ENCODE measurements around the gene ALS2.
"Not testable (repeated sequence)": the region's sequence is repeated elsewhere in the genome, so short reads cannot be mapped to it uniquely, and the experiment has no call there.

The ALS2 gene

DNA sequence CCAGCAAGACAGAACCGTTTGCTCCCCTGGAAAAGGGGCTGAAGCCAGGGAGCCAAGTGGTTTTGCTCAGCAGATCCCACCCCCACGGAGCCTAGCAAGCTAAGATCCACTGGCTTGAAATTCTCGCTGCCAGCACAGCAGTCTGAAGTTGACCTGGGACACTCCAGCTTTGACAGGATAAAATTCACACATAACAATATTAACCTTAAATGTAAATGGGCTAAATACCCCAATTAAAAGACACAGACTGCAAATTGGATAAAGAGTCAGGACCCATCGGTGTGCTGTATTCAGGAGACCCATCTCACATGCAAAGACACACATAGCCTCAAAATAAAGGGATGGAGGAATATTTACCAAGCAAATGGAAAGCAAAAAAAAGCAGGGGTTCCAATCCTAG lies 109.5 kb downstream of the ALS2 start:
- H3K36me3 ChIP-seq (ENCODE audit: control insufficient read depth in 5 of 5, insufficient read depth in 5 of 5, low read length in 5 of 5); H3K9me3 ChIP-seq (ENCODE audit: control insufficient read depth in 5 of 5, low read length in 5 of 5): not testable (repeated sequence)

DNA sequence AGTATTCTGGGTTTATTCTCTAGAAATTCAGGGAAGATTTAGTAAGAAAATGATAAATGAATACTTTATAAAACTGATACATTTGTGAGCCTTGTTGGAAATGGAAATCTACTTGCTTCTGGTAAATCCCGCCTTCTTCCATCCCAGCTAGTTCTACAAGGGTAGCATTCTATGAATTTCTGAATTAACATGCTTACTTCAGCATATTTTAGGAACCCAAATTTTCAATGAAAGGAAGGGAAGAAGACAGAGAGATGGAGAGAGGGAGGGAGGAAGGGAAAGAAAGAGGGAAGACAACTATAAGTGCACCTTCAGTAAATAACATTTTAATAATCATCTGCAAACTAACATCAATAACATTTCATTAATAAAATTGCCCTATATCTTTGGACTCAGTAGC lies 110.9 kb downstream of the ALS2 start:
- Histone ChIP-seq H3K27me3 (ENCODE audit: control insufficient read depth in 5 of 5, insufficient read depth in 4 of 5, low read length in 5 of 5) (no peaks in the 10 kb centered on the region), H3K36me3 (ENCODE audit: control insufficient read depth in 5 of 5, insufficient read depth in 5 of 5, low read length in 5 of 5) (no peaks in the 10 kb centered on the region), H3K9me3 (ENCODE audit: control insufficient read depth in 5 of 5, low read length in 5 of 5) (no peaks in the 10 kb centered on the region)

More for the DNA sequence above, 109.5 kb downstream of the ALS2 start:
- not testable (repeated sequence) for H3K27ac ChIP-seq (ENCODE audit: low read depth, low read length); H3K9ac ChIP-seq (ENCODE audit: low read length in 5 of 5); H3K4me3 ChIP-seq (ENCODE audit: low read depth in 1 of 5, low read length in 5 of 5); H3K27me3 ChIP-seq (ENCODE audit: control insufficient read depth in 5 of 5, insufficient read depth in 4 of 5, low read length in 5 of 5); H3K4me1 ChIP-seq (ENCODE audit: control insufficient read depth in 5 of 5, insufficient read depth in 5 of 5, low read length in 5 of 5)

DNA sequence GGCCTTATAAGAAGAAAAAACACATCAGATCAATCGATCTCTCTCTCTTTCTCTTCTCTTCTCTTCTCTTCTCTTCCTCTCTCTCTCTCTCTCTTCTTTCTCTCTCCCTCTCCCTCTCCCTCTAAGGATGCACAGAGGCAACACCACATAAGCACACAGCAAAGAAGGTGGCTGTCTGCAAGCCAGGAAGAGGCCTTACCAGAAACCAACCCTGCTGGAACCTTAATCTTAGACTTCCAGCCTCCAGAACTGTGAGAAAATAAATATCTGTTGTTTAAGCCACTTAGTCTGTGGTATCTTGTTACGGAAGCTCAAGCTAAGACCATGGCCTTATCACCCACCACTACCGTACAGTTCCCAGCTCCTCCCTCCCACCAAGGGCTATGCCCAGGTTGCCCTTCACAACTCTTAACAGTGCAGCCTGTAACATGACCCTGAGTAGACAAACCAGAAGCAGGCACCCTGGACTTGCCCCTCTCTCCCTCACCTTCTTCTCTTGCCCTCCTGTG lies 112.3 kb downstream of the ALS2 start:
- Histone ChIP-seq H3K4me3 (ENCODE audit: low read depth in 1 of 5, low read length in 5 of 5) (no peak overlapping the region), H3K36me3 (ENCODE audit: control insufficient read depth in 5 of 5, insufficient read depth in 5 of 5, low read length in 5 of 5) (no peaks in the 10 kb centered on the region), H3K9ac (ENCODE audit: low read length in 5 of 5) (no peak overlapping the region), H3K27me3 (ENCODE audit: control insufficient read depth in 5 of 5, insufficient read depth in 4 of 5, low read length in 5 of 5) (no peaks in the 10 kb centered on the region), H3K9me3 (ENCODE audit: control insufficient read depth in 5 of 5, low read length in 5 of 5) (no peaks in the 10 kb centered on the region), H3K4me1 (ENCODE audit: control insufficient read depth in 5 of 5, insufficient read depth in 5 of 5, low read length in 5 of 5) (no peaks in the 10 kb centered on the region), H3K27ac (ENCODE audit: low read depth, low read length) (no peak overlapping the region)

More for the DNA sequence above, 110.9 kb downstream of the ALS2 start:
- no peaks in the 10 kb centered on the region for H3K4me1 ChIP-seq (ENCODE audit: control insufficient read depth in 5 of 5, insufficient read depth in 5 of 5, low read length in 5 of 5)
- no peak overlapping the region for H3K4me3 ChIP-seq (ENCODE audit: low read depth in 1 of 5, low read length in 5 of 5)
- no peak overlapping the region for H3K27ac ChIP-seq (ENCODE audit: low read depth, low read length)
- H3K9ac ChIP-seq (ENCODE audit: low read length in 5 of 5) = no peak overlapping the region

DNA sequence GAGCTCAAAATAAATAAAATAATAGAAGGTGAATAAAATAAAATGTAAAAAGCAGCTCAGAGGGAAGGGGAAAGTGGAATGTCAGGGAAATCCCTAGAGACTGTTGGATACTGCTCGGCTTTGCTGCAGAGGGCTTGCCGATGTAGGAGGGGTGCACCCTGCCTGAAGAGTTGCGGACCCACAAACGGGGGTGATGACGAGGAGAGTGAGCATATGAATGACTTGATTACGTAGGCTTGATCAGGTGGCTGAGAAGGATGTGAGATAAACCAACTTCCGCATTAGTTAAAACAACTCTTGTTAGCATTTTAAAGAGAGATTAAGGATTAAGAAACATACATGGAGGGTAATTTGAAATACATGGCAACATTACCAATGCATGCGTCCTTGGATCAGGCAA lies 116.4 kb downstream of the ALS2 start:
- no peaks in the 10 kb centered on the region for H3K36me3 ChIP-seq (ENCODE audit: control insufficient read depth in 5 of 5, insufficient read depth in 5 of 5, low read length in 5 of 5)
- H3K9ac ChIP-seq (ENCODE audit: low read length in 5 of 5) = no peak overlapping the region
- H3K4me1 ChIP-seq (ENCODE audit: control insufficient read depth in 5 of 5, insufficient read depth in 5 of 5, low read length in 5 of 5) = peaks cover 0 to 4% (median 0%) of the 10 kb centered on the region in 5 donors
- H3K4me3 ChIP-seq (ENCODE audit: low read depth in 1 of 5, low read length in 5 of 5) = no peak overlapping the region
- H3K9me3 ChIP-seq (ENCODE audit: control insufficient read depth in 5 of 5, low read length in 5 of 5) = no peaks in the 10 kb centered on the region
- no peaks in the 10 kb centered on the region for H3K27me3 ChIP-seq (ENCODE audit: control insufficient read depth in 5 of 5, insufficient read depth in 4 of 5, low read length in 5 of 5)
- H3K27ac ChIP-seq (ENCODE audit: low read depth, low read length) = no peak overlapping the region

DNA sequence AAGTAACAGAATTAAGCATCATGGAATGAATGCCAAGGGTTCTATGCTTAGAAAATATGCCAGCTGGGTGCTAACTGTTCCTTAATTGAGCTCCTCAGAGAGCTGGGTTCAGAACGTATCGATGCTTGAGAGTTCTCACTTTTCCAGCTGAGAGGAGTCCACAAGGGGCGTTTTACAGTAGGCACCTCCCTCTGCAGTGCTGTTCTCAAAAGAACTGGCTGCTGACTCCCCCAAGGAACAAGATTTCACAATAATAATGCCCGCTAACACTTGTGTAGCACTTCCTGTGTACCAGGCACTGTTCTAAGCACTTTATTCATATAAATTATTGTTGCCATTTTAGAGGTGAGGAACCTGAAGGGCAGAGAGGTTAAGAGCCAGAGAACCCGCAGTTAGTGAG lies 119.4 kb downstream of the ALS2 start:
- Histone ChIP-seq H3K9me3 (ENCODE audit: control insufficient read depth in 5 of 5, low read length in 5 of 5) (no peaks in the 10 kb centered on the region), H3K27ac (ENCODE audit: low read depth, low read length) (no peak overlapping the region), H3K27me3 (ENCODE audit: control insufficient read depth in 5 of 5, insufficient read depth in 4 of 5, low read length in 5 of 5) (no peaks in the 10 kb centered on the region), H3K9ac (ENCODE audit: low read length in 5 of 5) (no peak overlapping the region), H3K4me3 (ENCODE audit: low read depth in 1 of 5, low read length in 5 of 5) (no peak overlapping the region), H3K4me1 (ENCODE audit: control insufficient read depth in 5 of 5, insufficient read depth in 5 of 5, low read length in 5 of 5) (peaks cover 0 to 4% (median 0%) of the 10 kb centered on the region in 5 donors), H3K36me3 (ENCODE audit: control insufficient read depth in 5 of 5, insufficient read depth in 5 of 5, low read length in 5 of 5) (no peaks in the 10 kb centered on the region)

DNA sequence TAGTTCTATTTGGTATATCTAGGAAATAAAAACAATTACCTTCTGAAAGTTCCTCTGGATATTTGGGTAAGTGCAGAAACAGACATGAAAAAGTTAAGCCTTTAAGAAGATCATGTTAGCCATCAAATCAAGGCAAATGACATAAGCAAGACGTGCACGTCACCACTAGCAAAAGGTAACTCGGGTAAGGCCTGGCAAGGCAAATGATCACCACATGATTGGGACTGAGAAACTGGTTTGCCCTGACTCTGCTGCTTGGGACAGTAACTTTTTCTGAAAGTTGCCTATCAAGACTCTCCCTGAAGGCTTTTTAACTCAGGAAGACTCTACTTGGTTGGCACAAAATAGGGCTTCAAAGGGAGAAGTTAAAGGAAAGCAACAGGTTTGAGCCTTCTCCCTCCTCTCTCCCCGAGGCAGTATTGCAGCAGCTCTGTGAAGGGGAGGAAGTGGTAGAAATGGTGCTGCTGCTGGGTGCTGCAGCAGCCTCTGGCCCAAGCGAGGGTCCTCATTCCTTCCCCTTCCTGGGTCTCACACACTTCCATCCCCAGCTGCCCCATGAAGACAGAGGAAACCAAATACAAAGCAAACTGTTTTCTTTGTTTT lies 120.3 kb downstream of the ALS2 start:
- Histone ChIP-seq H3K36me3 (ENCODE audit: control insufficient read depth in 5 of 5, insufficient read depth in 5 of 5, low read length in 5 of 5) (no peaks in the 10 kb centered on the region), H3K4me3 (ENCODE audit: low read depth in 1 of 5, low read length in 5 of 5) (no peak overlapping the region), H3K27me3 (ENCODE audit: control insufficient read depth in 5 of 5, insufficient read depth in 4 of 5, low read length in 5 of 5) (no peaks in the 10 kb centered on the region), H3K9me3 (ENCODE audit: control insufficient read depth in 5 of 5, low read length in 5 of 5) (no peaks in the 10 kb centered on the region), H3K27ac (ENCODE audit: low read depth, low read length) (no peak overlapping the region), H3K9ac (ENCODE audit: low read length in 5 of 5) (no peak overlapping the region), H3K4me1 (ENCODE audit: control insufficient read depth in 5 of 5, insufficient read depth in 5 of 5, low read length in 5 of 5) (peaks cover 0 to 6% (median under 1%) of the 10 kb centered on the region in 5 donors)

DNA sequence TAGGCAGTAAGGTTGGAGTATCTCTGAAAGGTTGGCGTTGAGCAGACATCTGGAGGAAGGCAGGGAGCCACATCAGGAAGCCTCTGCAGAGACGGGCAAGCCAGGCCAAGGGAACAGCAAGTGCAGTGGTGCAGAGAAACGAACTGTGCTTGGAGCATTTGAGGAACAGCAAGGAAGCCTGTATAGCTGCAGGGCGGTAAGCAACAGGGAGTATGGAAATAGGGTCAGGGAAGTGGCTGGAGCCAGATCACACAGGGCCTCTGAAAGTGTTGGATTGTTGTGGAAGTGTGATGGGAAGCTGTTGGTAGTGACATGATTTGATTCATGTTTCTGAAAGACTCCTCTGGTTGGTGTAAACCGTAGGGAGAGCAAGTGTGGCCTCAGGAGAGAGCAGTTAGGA lies 124.0 kb downstream of the ALS2 start:
- H3K9ac ChIP-seq (ENCODE audit: low read length in 5 of 5) = no peak overlapping the region
- no peaks in the 10 kb centered on the region for H3K36me3 ChIP-seq (ENCODE audit: control insufficient read depth in 5 of 5, insufficient read depth in 5 of 5, low read length in 5 of 5)
- H3K27me3 ChIP-seq (ENCODE audit: control insufficient read depth in 5 of 5, insufficient read depth in 4 of 5, low read length in 5 of 5) = no peaks in the 10 kb centered on the region

DNA sequence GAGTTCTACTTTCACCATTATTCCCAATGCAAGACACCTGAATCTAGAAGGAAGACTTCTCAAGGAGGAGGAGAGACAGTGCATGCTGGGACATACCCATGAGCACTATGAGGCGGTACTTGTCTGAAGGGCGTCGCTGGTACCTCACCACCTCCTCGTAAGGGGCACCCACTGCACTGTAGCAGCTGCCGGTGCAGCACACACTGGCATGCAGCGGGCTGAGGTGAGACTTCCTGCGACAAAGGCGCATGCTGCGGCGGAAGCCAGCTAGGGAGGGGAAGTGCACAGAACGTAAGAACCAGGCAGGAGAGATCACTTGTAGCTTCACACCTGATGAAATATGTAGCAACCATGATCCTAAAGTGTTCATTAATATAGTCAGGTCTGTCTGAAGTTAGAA lies 124.6 kb downstream of the ALS2 start:
- Histone ChIP-seq H3K27ac (ENCODE audit: low read depth, low read length) (no peak overlapping the region), H3K27me3 (ENCODE audit: control insufficient read depth in 5 of 5, insufficient read depth in 4 of 5, low read length in 5 of 5) (no peaks in the 10 kb centered on the region), H3K36me3 (ENCODE audit: control insufficient read depth in 5 of 5, insufficient read depth in 5 of 5, low read length in 5 of 5) (no peaks in the 10 kb centered on the region), H3K9ac (ENCODE audit: low read length in 5 of 5) (no peak overlapping the region), H3K4me1 (ENCODE audit: control insufficient read depth in 5 of 5, insufficient read depth in 5 of 5, low read length in 5 of 5) (peaks cover 5 to 19% (median 14%) of the 10 kb centered on the region in 5 donors), H3K4me3 (ENCODE audit: low read depth in 1 of 5, low read length in 5 of 5) (no peak overlapping the region), H3K9me3 (ENCODE audit: control insufficient read depth in 5 of 5, low read length in 5 of 5) (no peaks in the 10 kb centered on the region)

More for the DNA sequence above, 124.0 kb downstream of the ALS2 start:
- no peaks in the 10 kb centered on the region for H3K9me3 ChIP-seq (ENCODE audit: control insufficient read depth in 5 of 5, low read length in 5 of 5)
- no peak overlapping the region for H3K4me3 ChIP-seq (ENCODE audit: low read depth in 1 of 5, low read length in 5 of 5)
- peaks cover 5 to 19% (median 14%) of the 10 kb centered on the region in 5 donors for H3K4me1 ChIP-seq (ENCODE audit: control insufficient read depth in 5 of 5, insufficient read depth in 5 of 5, low read length in 5 of 5)
- H3K27ac ChIP-seq (ENCODE audit: low read depth, low read length) = no peak overlapping the region

DNA sequence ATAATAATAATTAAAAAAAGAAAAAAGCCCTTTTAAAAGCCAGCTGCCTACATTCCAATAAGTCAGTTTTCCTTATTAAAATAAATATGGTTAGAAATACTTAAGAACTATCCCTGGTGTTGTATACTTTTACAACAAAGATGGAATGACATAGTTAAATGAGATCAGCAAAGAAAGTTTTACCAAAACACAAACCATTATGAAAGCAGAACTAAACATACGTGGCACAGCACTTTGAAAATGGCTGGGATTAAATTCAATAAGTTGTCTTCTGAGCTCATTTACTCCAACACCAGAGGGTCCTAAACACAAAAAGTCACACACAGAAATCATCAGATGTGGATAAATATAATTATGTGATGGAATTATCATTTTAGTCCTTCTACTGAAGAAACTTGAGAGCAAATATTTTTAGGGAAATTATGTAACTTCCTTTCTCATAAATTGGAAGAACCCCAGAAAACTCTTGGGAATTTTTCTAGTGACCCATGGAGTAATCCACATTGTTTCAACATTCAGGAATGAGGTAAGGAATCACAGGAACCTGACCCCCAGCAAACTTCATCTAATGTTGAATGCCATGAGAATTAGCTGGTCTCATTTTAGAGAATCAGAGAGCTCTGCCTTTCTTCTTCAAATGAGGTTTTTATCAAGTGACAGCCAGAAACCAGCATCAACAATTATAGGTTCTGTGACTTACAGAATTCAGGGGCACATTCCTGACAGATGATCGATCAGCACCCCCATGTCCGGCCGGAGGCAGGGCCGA lies 125.9 kb downstream of the ALS2 start:
- Histone ChIP-seq H3K36me3 (ENCODE audit: control insufficient read depth in 5 of 5, insufficient read depth in 5 of 5, low read length in 5 of 5) (no peaks in the 10 kb centered on the region), H3K9me3 (ENCODE audit: control insufficient read depth in 5 of 5, low read length in 5 of 5) (no peaks in the 10 kb centered on the region), H3K27ac (ENCODE audit: low read depth, low read length) (peak overlapping the region; percentile 38), H3K4me1 (ENCODE audit: control insufficient read depth in 5 of 5, insufficient read depth in 5 of 5, low read length in 5 of 5) (peaks cover 5 to 19% (median 14%) of the 10 kb centered on the region in 5 donors), H3K4me3 (ENCODE audit: low read depth in 1 of 5, low read length in 5 of 5) (no peak overlapping the region), H3K9ac (ENCODE audit: low read length in 5 of 5) (peak overlapping the region in 2 of 5 donors; percentile 19 to 69), H3K27me3 (ENCODE audit: control insufficient read depth in 5 of 5, insufficient read depth in 4 of 5, low read length in 5 of 5) (no peaks in the 10 kb centered on the region)

DNA sequence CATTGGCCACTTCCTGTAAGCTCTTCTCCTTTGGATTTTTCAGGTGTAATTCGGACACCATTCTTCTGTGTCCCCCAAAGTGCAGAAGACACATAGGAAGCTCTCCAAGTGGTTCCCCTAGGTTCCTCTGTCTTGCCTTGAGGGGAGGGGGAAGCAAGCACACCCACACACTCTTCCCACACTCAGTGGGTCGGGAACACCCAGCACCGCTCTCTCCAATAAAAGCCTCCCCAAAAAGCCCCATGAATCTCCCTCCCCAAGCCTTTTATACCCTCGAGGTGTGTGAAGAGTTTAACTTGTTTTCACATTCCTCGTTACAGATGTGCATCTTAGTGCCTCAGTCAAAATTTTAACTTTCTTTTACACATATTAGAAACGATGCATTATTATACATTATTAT lies 127.5 kb downstream of the ALS2 start:
- Histone ChIP-seq H3K4me1 (ENCODE audit: control insufficient read depth in 5 of 5, insufficient read depth in 5 of 5, low read length in 5 of 5) (peaks cover 5 to 19% (median 14%) of the 10 kb centered on the region in 5 donors), H3K9ac (ENCODE audit: low read length in 5 of 5) (peak overlapping the region in 2 of 5 donors; percentile 26 to 71), H3K27ac (ENCODE audit: low read depth, low read length) (peak overlapping the region; percentile 74), H3K4me3 (ENCODE audit: low read depth in 1 of 5, low read length in 5 of 5) (no peak overlapping the region), H3K27me3 (ENCODE audit: control insufficient read depth in 5 of 5, insufficient read depth in 4 of 5, low read length in 5 of 5) (no peaks in the 10 kb centered on the region), H3K9me3 (ENCODE audit: control insufficient read depth in 5 of 5, low read length in 5 of 5) (no peaks in the 10 kb centered on the region), H3K36me3 (ENCODE audit: control insufficient read depth in 5 of 5, insufficient read depth in 5 of 5, low read length in 5 of 5) (no peaks in the 10 kb centered on the region)

Measured in subcutaneous abdominal adipose tissue (tissue), 5 donors.